ENCODE results near the gene CORO2B. TPM values are rescaled to one million over a fixed set of nuclear protein-coding genes. Genes with fewer than 3 reads are reported as not detected.

CORO2B gene
- total RNA-seq, 1 experiment from 2014 or later: 0.59 TPM

GRCh38 chr15:68658151-68658550 is 79.4 kb downstream of the CORO2B start:
- DNase-seq: no peak
- H3K36me3 ChIP-seq (ENCODE audit: low read depth): no peaks in the 10 kb centered on the region
- H3K79me2 ChIP-seq (ENCODE audit: low read depth): no peaks in the 10 kb centered on the region
- no peak overlapping the region for H3K27ac ChIP-seq
- ChIA-PET CTCF (no interaction called here), POLR2A (ENCODE audit: unreplicated experiment) (no interaction called here)
- no peaks in the 10 kb centered on the region for H3K9me3 ChIP-seq (ENCODE audit: insufficient read depth, low read depth)
- no peak overlapping the region for H3K4me3 ChIP-seq
- no peaks in the 10 kb centered on the region for H3K4me1 ChIP-seq (replicated peaks; ENCODE audit: insufficient read depth)
- intact Hi-C loops (cut with micrococcal nuclease; ENCODE audit: unreplicated experiment): no loop called here
- H3K27me3 ChIP-seq (ENCODE audit: insufficient read depth, low read depth): no peaks in the 10 kb centered on the region
- no peaks in the 10 kb centered on the region for H3F3A ChIP-seq (ENCODE audit: insufficient read depth, low read depth)
- H3K9me2 ChIP-seq (ENCODE audit: insufficient read depth): no peaks in the 10 kb centered on the region
- no peak for TF ChIP-seq EZH2 (IDR thresholded peaks at IDR 0.05; ENCODE audit: low read depth)
- TF ChIP-seq CTCF (conservative IDR thresholded peaks at IDR 0.05): no peak
- no TSS peak for BruUV-seq (replicated peaks)
- H3K4me2 ChIP-seq: no peak overlapping the region
- H4K20me1 ChIP-seq (ENCODE audit: insufficient read depth): no peaks in the 10 kb centered on the region
- H2AFZ ChIP-seq: no peak overlapping the region

- DNase-seq: no peak
- intact Hi-C loops (cut with micrococcal nuclease; ENCODE audit: unreplicated experiment): no loop called here
- POLR2A ChIA-PET (ENCODE audit: unreplicated experiment): no interaction called here
- no peaks in the 10 kb centered on the region for H3K9me2 ChIP-seq (ENCODE audit: insufficient read depth)
- no peaks in the 10 kb centered on the region for H3K27me3 ChIP-seq (ENCODE audit: insufficient read depth, low read depth)
- no peak overlapping the region for H2AFZ ChIP-seq
- H3K9me3 ChIP-seq (ENCODE audit: insufficient read depth, low read depth): no peaks in the 10 kb centered on the region
- no peak overlapping the region for H3K4me3 ChIP-seq
- no peaks in the 10 kb centered on the region for H3K36me3 ChIP-seq (ENCODE audit: low read depth)
- TF ChIP-seq CTCF (conservative IDR thresholded peaks at IDR 0.05) (no peak), EZH2 (IDR thresholded peaks at IDR 0.05; ENCODE audit: low read depth) (no peak)
- no peak overlapping the region for H3K4me2 ChIP-seq
- no peaks in the 10 kb centered on the region for H3K79me2 ChIP-seq (ENCODE audit: low read depth)
- H4K20me1 ChIP-seq (ENCODE audit: insufficient read depth): no peaks in the 10 kb centered on the region
- H3K27ac ChIP-seq: no peak overlapping the region
- CTCF ChIA-PET: interaction anchor here (0.5 kb wide), 1 partner anchor 335 kb away, joined by 5 read pairs; no protein-coding TSS in a partner anchor
- no peaks in the 10 kb centered on the region for H3F3A ChIP-seq (ENCODE audit: insufficient read depth, low read depth)
- no peaks in the 10 kb centered on the region for H3K4me1 ChIP-seq (replicated peaks; ENCODE audit: insufficient read depth)
- no TSS peak for BruUV-seq (replicated peaks)
These were observed 80.0 kb downstream of the CORO2B start for GRCh38 chr15:68658641-68659358.

- intact Hi-C loops (cut with micrococcal nuclease; ENCODE audit: unreplicated experiment): no loop called here
- Histone ChIP-seq H3K27me3 (ENCODE audit: insufficient read depth, low read depth) (no peaks in the 10 kb centered on the region), H2AFZ (no peak overlapping the region), H3K9me2 (ENCODE audit: insufficient read depth) (no peaks in the 10 kb centered on the region), H3K36me3 (ENCODE audit: low read depth) (no peaks in the 10 kb centered on the region), H3F3A (ENCODE audit: insufficient read depth, low read depth) (no peaks in the 10 kb centered on the region), H3K9me3 (ENCODE audit: insufficient read depth, low read depth) (no peaks in the 10 kb centered on the region), H3K4me3 (no peak overlapping the region), H3K4me1 (replicated peaks; ENCODE audit: insufficient read depth) (no peaks in the 10 kb centered on the region), H3K79me2 (ENCODE audit: low read depth) (no peaks in the 10 kb centered on the region), H4K20me1 (ENCODE audit: insufficient read depth) (no peaks in the 10 kb centered on the region), H3K27ac (no peak overlapping the region), H3K4me2 (no peak overlapping the region)
- no peak for DNase-seq
- POLR2A ChIA-PET (ENCODE audit: unreplicated experiment): no interaction called here
- no TSS peak for BruUV-seq (replicated peaks)
- TF ChIP-seq CTCF (conservative IDR thresholded peaks at IDR 0.05): no peak
- no peak for TF ChIP-seq EZH2 (IDR thresholded peaks at IDR 0.05; ENCODE audit: low read depth)
- CTCF ChIA-PET: no interaction called here
These were observed 84.7 kb downstream of the CORO2B start for GRCh38 chr15:68663526-68663925.

All from PC-9 (cell line).